ENCODE measurements around the gene C20orf144. TPM values are rescaled to one million over a fixed set of nuclear protein-coding genes. Genes with fewer than 3 reads are reported as not detected.

Gene C20orf144
- polyA plus RNA-seq, 3 donors = 0.26 to 0.49 (median 0.43) TPM

DNA sequence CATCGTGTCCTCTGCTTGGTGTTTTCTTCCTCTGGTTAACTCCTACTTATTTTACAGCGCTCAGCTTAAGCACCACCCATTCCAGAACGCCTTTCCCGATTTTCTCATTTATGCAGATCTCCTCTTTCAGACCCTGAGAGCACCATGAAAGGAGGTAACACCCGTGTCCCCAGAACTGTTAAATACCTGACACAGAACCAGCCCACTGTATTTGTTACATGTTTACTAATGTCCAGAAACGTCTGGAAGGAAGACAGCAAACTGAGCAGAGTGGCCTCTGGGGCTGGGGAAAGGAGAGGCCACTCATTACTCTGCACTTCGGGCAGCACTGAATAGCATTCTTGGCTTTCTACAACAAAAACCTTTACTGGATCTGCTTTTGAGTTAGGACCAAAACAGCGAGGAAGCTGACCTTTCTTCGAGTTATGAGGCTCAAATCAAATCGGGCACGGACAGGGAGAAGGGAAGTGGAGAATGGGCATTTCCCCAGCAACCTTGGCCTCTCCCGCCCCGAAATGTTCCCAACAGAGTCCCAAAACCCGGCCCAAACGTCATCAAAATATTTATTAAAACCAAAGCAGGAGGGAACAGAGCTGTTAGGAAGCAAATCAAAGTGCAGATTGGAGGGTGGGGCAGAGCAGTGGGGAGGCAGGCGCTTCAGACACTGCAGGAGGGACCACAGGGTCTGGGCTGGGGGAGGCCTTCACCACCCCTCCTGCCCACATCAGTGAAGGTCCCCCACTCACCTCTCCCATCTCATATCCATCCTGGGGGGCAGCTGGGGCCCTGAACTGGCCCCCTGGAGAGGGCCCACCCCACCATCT, 13.2 kb downstream of the C20orf144 start:
- DNase-seq = no peak

DNA sequence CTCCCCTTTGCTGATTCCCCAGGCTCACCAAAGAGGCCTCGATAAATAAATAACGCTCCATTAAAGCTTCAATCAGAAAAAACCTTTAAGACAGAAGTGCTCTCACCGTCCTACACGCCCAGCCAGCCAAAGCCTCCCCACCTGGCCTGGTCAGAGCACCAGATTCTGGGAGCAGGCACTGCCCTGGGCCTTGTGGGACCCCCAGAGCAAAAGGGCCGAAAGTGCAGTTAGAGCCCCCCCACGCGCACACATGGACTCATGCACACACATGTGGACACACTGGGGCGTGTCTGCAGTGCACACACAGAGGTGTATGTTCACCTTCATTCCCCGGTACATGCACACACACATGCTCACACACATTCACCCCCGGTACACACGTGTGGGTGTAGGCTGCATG, 14.0 kb downstream of the C20orf144 start:
- DNase-seq = no peak

DNA sequence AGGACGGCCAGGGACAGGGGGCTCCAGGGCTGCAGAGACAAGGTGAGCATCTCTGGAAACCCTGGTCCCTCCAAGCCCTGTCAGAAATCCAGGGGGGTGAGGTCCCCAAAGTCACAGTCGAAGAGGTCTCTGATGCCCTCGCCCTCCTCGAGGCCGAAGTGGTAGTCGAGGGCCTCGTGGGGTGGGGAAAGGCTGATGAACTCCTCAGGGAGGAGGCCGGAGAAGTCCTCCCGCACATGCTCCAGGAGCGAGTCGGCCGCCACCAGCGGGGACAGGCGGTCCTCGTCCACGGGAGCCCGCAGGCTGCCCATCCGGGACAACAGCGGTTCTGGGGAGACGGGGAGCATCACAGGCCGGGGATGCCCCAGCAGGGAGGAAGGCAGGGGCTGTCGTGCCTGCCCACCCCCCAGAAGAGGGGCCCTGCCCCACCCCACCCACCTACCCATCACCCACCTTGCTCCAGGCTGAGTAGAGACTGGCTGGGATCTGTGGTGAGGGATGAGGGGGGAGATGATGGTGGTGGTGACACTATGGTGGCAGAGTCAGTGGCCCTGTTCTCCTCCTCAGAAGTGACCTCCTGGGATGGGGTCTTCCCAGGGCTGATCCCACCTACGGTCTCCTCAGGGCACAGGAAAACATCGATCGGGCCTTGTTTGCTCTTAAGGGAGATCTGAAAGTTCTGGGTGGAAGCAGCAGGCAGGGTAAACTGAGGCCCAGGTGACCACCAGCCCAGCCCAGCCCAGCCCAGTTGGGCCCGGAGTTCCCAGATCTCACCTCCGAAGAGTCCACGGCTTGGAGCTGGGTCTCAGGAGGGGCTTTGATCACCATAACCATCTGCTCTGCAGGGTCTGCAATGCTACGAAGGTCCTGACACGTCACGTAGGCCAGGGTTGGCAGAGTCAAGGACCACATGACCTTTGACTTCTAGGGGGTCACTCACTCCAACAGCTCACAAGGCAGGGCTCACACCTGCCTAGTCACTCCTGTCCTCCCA, 14.8 kb downstream of the C20orf144 start:
- no peak for DNase-seq

DNA sequence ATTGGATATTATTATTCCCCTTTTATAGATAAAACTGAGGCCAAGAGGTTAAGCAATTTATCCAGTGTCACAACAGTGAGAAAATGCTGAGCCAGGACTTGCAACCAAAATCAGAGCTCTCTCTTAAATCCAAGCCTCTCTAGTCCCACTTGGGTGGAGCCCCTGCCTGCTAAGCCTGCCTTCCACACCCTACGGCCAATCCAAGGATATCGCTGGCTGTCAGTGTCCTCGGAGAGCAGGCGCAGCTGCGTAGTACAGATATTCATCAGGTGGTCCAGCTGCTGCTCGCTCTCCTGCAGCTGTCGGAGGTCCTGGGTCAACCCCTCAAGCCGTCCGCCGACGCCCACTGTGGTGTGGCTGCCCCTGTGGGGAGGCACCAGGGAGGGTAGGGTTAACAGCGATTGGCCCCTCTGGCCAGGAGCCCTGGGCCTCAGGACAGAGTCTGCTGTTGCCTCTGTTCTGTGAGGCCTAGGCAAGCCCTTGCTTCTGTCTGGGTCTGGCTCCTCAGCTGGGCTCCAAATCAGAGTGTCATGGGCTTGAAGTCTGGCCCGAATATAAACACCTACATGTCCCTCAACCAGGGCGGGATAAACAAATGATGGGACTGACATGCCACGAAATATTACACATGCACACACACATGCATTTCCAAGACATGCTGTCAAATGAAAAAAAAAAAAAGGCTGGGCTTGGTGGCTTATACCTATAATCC, 16.0 kb downstream of the C20orf144 start:
- DNase-seq = no peak

DNA sequence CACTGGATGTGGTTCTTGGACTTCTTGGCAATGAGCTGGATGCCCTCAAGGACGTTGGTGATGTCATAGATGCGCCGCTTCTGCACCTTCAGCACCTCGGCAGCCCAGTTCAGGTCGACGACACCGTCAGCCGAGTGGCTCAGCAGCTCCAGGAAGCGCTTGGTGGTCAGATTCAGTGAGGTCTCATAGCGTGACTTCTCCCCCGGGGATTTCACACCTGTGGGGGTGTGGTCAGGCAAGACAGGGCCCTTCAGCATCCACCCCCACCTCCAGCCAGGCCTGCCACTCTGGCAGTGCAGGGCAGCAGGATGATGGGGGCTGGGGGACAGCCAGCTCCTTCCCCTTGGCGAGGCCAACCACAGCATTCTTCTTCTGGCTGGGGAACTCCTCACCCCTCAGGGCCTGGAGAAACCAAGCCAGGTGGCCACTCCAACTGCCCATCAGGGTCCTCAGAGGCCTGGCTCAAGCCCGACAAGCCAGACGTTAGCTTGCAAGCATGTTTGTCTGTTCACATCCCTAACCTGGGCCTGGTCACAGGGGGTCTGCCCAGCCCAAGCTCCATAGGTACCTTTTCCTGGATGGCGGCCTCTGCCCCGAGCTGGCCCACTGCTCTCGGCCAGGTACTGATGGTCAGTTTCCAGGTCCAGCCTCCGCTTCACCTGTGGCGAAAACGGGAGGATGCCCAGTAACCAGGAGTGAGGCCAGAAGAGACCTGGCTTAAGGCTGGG, 17.8 kb downstream of the C20orf144 start:
- DNase-seq = no peak

DNA sequence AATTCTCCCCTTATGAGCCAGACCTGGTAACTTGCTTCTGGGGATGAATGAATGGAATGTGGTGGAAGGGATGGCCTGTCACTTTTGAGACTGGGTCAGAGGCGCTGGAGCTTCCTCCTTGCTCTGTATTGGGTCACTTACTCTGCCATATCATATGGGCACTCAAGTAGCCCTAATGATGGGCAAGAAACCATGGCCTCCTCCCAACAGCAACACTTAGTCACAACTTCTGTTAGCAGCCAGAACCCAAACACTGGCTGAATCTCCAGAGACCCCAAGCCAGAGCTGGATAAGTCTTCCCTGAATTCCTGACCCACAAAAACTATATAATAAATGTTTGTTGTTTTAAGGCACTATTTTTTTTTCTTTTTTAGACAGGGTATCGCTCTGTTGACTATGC, 18.6 kb downstream of the C20orf144 start:
- no peak for DNase-seq

DNA sequence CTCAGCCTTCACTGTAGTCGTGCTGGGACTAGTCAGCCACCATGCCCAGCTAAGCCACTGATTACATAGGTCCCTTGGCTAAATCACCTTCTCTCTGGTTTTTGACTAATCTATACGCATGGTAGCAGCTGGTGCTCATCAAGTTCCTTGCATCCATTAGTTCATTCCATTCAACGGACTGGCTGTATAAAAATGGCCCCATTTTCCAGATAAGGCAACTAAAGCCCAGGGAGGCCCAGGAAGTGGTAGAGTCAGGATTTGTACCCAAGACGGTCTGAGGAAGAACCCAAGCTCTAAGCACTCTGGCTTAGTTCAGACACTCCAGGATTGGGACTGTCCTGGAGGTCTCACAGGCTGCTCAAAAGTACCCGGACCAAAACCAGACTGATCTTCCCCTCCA, 19.2 kb downstream of the C20orf144 start:
- no peak for DNase-seq

DNA sequence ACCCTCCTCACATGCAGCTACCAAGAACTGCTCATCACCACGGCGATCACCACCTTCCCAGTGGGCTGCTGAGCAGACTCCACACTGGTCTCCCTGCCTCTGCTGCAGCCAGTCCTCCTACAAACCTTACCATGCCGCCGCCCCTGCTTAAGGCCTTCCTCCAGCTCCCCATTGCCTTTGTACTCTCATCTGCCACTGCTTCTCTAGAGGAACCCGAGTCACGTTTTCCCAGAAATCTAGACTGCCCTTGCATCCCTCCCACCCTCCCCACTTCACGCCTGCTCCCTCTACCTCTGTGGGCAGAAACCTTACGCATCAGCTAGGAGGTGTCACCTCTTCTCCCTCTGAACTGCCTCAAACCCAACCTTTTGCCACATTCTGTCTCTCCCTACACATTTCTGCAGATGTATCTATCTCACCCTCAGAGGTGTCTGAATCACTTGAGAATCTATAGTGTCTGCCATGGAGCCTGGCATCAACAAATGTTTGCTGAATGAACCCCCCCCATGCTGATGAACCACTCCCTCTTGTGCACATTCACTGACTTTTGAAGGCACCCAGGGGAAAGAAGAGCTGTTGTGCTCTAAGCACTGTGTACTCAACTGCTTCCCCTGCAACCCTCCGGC, 19.7 kb downstream of the C20orf144 start:
- no peak for DNase-seq

DNA sequence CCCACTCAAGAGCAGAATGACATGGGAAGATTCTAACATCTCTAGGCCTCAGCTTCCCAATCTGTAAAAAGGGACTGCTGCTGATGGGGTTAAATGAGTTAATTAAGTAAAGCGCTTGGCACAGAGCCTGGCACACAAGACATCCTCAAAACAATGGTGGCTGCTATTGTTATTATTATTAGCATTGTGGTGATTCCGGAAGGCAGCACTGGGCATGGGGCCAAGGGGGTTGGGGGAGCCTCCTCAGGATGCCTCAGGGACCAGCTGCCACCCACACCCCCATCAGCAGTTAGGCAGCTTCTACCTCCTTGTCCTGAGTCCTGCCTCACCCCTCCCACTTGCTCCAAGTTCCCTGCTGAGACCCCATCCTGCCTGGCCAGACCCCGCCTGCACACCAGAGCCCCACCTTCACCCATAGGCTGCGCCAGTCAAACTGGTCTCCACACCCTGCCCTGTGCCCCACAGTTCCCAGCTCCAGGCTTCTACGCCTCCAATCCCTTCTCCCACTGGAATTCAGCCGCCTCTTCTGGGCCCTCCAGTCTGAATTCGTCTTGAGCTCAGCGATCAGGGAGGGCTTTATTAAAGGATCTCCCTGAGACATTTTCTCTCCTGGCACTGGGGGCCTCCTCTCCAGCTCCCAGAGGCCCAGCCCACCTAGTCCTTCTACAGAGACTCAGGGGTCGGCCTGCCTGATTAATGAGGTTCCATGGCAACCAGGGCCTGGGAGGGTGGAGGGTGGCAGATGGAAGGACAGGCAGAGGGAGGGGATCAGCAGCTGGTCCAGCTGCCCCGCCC, 22.6 kb downstream of the C20orf144 start:
- DNase-seq = no peak

DNA sequence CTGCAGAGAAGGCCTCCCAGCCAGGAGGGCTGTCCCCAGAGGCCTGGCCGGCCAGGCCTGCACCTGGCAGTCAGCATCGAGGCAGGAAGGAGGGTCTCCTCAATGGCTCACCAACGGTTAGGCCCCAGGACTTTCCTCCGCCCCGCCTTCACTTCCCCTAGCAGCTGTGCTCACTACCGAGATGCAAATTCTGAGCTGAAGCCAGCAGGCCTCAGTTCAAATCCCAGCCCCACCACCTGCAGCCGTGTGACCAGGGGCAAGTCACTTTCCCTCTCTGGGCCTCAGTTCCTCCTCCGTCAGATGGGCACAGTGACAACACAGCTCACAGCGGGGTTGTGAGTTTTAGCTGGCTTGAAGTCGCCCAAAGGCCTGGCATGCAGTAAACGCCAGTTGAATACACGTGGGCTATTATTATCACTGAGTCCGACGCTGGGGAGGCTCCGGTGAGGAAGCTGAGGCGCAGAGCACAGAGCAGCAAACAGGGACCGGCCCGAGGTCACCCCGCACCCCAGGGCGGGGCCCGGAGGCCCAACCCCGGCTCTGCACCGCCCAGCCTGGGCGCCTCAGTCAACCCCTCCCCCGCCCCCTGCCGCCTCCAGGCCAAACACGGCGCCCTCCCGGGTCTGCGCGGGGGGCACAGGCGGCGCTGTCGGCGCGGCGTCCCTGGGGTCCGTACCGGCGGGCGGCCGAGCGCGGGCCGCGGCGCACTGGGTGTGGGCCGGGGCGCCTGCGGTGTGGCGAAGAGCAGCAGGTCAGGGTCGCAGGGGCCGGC, 23.4 kb downstream of the C20orf144 start:
- DNase-seq = no peak

DNA sequence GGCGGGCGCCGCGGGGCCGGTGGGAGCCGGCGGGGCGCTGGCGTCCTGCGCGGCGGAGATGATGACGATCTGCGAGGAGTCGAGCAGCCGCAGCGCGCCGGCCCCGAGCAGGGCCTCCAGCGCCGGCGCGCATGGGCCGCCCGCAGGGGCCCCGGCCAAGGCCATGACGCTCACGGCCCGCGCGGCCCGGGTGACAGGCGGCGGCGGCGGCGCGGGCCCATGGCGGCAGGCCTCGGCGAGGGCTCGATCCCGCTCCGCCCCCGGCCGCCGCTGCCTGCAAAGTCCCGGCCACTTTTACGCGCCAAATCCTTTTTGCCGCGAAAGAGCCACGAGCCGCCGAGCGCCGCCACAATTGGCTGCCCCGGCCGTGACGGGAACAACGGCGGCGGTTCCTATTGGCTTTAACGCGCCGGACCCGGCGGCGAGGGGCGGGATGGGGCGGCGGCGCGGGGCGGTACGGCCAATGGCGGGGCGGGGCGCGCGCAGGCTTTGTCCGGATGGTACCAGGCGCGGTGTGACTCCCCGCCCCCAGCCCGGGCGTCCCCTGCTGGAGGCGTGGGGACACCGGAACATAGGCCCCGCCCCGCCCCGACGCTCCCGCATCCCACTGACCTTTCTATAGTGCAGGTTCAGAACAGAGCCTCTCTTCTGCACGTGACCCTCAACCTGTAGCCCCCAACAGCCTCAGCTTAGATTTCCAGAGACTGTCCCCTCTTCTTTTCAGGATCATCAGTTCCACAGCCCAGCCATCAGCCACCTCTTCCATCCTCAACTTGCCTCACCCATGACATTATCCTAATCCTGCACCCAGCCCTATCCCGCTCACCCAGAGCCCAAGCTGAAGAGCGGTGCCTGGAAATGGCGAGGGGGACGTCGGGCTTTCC, 24.2 kb downstream of the C20orf144 start, which contains the start of gene E2F1:
E2F1 (minus strand) TSS at position 286 of the 884 bp plus-strand sequence; CDS start at position 165, 121 bp downstream.
- peak; percentile 95 for DNase-seq

DNA sequence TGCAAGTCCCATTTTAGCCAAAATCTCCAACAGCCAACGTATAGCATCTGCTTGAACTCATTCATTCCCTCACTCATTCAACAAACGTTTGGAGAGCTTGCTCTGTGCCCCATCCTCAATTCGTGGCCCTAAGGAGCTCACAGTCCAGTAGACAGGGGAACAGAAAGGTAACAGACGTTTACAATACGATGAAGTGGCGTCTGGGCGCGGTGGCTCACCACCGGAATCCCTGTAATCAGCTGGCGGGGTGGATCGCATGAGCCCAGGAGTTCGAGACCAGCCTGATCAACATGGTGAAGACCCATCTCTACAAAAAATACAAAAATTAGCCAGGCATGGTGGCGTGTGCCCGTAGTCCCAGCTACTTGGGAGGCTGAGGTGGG, 24.8 kb downstream of the C20orf144 start:
- DNase-seq = no peak

DNA sequence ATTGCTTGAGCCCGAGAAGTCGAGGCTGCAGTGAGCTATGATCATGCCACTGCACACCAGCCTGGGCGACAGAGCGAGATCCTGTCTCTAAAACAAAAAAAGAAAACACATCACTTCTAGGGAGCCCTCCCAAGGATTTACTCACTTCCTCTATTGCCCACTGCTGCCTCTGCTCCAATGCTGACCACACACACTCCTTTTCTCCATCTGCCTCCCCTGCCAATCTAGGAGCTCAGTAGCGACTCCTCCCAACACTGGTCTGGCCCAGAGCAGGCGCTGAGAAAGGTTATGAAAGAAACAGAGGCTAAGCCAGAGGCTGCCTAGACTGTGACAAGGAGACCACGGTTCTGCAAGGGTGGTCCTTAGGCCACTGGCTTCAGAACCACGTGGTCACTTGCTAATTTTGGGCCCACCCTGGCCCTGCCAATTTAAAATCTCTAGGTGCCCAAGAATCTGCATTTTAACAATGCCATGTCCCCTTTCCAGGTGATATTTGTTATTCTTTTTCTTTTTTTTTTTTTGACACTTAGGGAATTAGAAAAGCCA, 25.3 kb downstream of the C20orf144 start:
- no peak for DNase-seq

DNA sequence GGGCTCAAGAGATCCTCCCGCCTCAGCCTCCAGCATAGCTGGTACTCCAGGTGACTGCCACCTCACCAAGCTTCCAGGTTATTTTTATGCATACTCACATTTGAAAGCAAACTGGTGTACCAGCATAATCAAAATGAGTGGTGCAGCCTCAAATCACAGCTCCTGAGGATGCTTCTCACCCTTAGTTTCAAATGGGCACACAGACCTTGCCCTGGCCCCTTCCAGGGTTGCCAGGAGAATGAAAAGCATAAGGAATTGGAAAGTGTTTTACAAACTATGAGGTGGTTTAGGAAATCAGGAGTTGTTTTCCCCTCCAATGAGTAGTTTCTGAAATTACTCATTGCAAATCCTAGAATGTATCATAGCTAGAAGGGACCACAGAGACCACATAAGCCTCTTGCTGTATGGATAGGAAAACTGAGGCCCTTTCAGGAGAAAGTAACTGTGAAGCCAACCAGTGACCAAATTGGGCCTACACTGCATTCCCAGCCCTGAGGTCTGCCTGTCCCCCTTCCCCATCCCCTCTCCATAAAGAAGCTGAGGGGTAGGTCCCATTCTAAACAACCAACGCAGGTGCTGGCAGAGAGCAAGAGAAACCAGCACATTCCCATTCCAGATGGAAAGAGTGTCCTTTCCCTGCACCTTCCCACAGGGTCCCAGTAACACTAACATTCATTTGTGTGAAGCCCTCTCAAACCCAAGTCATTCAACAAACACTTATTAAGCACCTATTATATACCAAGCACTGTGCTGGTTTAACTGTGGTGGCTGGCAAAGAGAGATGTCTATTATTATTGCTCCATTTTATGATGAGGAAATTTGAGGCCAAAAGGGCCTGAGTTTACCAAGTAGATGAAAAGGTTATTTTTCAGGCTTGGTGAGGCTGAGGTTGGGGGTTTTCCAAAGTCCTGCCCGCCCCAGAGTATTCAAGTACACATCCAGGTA, 26.1 kb downstream of the C20orf144 start:
- no peak for DNase-seq

DNA sequence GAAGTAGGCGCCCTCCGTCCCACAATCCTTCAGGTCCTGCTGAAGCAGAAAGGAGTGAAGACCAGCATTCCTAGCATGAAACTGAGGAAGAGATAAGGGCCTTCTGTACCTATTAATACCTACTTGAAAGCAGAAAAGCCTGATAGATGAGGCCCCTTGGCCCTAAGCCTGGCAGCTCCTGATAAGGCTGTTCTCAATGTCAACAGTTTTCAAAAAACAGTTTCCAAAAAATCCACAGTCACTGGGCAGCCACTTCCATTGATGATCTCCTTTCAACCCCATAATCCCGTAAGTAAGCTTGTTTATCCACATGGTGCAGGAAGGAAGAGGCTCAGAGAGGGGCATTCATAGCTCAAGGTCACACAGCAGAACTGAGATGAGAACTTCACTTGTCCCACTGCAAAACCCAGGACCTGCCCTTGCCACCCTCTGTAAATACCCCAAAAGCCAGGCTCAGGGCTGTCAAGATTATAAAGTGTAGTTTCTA, 26.9 kb downstream of the C20orf144 start:
- no peak for DNase-seq

DNA sequence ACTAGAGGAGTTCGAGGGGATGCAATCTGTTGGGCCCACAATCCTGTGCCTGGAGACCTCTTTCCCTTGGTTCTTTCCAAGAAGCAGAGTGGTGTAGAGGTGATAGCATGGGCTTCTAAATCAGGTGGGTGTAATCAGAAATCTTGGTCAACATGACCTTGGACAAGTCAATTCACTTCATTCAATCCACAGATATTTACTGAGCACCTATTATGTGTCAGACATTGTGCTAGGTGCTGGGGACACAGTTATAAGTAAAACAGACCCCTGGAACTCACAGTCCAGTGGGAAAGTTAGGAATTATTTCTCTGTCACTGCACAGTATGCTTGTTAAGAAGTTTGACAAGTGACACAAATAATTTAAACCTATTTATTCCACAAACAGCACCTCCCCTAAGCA, 27.4 kb downstream of the C20orf144 start:
- DNase-seq = no peak

All from renal pelvis (tissue), 4 donors.